NCI-H2227 (cell line): ENCODE data around the gene CLCN6.

ENCODE experiments used
- DNase-seq: peaks from one replicate; lab custom pipeline; 2025; ENCODE audit not compliant: unreplicated experiment; lab: John Stamatoyannopoulos, UW

CLCN6 gene

GRCh38 chr1:11847667-11848372 lies 41.8 kb downstream of the CLCN6 start, which contains the start of gene NPPA:
NPPA (minus strand) TSS chr1:11847783; CDS start chr1:11847684, 99 bp downstream.
- peak; percentile 61 for DNase-seq

- peak; percentile 61 for DNase-seq
These were observed 42.3 kb downstream of the CLCN6 start for GRCh38 chr1:11848373-11848700.

DNA sequence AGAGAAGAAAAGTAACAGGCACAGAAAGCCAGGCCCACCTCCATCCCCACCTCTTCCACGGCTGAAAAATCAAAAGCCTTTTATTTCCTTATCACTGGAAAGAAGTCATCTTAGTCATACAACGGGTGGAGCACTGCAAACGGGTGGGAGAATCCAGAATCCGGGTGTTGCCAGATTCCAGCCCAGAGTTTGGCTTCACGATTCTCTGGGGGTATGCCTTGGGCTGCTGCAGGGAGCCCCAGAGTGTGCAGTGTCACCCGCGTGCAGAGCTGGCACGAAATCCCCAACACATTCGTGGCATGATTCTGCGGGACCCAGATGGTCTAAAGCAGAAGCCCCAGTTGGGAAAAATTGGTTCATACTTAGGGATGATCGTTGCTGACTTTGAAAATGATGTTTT lies 44.2 kb downstream of the CLCN6 start:
- DNase-seq, result no peak

GRCh38 chr1:11851180-11851579 lies 45.2 kb downstream of the CLCN6 start:
- DNase-seq, result no peak

DNA sequence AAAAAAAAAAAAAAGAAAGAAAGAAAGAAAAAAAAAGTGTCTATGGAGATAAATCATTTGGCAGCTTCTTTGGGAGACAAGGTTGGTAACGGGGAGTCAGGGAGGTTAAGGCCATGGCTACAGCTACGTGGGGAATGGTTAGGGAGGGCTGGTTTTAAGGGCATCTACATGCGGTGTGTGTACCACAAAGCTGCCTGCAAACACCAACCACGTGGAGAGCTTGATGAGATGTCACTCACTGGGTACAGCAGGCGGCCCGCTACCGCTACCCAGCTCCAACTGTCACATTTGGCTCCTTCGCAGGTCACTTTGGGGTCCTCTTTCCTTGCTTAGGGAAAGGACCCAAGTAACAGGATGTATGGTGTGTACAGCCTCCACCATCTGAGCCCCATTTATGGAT lies 48.5 kb downstream of the CLCN6 start:
- no peak for DNase-seq

DNA sequence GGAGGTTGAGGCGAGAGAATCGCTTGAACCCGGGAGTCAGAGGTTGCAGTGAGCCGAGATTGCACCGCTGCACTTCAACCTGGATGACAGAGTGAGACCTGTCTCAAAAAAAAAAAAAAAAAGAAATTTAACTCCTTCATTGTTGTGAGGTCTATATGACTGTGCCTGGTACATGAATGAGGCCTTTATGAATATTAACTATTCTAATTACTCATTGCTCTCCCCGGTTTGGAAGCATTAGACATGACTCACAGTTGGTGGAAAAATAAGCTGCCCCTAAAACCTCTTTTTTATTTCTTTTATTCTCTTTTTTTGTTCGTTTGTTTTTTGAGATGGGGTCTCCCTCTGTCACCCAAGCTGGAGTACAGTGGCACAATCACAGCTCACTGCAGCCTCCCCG lies 49.4 kb downstream of the CLCN6 start:
- DNase-seq, result no peak

GRCh38 chr1:11856698-11857097 lies 50.7 kb downstream of the CLCN6 start:
- DNase-seq, result no peak

DNA sequence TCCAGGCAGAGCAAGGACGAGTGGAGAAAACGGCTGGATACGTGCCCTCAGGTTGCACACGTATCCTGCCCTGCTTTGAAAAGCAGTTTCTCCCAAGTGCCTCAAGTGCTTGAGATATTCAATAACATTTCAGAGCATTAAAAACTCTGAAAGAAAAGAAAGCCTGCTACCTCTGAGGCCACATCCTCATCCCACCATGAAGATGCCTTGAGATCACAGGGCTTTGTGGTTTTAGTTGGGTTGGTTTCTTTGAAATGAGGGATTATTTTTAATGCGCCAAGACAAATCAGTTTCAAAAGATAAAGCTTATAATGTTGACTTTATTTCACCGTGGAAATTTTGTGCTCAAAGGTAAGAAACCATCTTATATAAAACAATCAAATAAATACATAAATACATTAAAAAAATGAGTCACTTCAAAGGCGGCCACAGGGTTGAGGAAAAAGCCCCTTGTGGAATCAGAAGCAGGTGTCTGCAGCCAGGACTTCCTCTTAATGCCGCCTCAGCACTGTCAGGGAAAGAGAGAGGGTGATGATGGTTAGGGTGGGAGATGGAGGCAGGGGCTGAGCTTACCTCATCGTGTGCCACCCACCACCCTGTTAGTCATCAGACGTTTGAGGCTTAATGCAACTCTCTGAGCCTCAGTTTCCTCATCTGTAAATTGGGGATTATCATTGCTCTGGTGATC lies 51.3 kb downstream of the CLCN6 start:
- no peak for DNase-seq

DNA sequence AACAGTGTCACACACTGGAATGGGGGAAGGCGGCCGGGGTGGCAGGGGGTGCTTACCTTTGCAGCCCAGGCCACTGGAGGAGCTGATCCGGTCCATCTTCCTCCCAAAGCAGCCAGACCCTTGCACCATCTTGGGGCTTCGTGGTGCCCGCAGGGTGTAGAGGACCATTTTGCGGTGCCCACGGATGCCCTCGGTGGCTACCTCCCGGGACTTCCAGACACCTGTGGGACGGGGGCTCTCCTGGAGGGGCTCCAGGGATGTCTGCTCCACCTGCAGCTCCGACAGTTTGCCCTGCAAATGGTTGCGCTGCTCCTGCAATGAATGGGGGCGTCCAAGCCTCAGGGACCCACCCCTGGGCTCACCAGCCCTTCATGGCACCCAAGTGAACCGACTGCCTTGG lies 52.2 kb downstream of the CLCN6 start:
- no peak for DNase-seq

DNA sequence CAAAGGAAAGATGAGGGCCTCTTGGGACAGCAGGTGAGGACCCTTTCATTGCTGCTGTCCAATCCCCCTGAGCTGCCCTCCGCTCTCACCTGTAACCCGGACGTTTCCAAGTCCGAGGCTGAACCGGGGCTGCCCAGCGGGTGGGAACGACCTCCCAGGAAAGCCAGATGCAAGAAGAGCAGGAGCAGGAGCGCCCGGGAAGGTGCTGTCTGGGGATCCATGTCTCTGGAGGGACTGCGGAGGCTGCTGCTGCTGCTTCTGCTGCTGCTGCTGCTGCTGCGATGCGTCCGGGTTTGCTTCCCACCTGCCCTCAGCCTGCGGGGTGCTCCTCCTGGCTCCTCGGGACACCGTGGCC lies 52.6 kb downstream of the CLCN6 start, which contains the start of gene NPPB:
Gene NPPB (minus strand): TSS at position 333 of the 355 bp plus-strand sequence. CDS start 112 bp downstream, at position 221.
- no peak for DNase-seq

DNA sequence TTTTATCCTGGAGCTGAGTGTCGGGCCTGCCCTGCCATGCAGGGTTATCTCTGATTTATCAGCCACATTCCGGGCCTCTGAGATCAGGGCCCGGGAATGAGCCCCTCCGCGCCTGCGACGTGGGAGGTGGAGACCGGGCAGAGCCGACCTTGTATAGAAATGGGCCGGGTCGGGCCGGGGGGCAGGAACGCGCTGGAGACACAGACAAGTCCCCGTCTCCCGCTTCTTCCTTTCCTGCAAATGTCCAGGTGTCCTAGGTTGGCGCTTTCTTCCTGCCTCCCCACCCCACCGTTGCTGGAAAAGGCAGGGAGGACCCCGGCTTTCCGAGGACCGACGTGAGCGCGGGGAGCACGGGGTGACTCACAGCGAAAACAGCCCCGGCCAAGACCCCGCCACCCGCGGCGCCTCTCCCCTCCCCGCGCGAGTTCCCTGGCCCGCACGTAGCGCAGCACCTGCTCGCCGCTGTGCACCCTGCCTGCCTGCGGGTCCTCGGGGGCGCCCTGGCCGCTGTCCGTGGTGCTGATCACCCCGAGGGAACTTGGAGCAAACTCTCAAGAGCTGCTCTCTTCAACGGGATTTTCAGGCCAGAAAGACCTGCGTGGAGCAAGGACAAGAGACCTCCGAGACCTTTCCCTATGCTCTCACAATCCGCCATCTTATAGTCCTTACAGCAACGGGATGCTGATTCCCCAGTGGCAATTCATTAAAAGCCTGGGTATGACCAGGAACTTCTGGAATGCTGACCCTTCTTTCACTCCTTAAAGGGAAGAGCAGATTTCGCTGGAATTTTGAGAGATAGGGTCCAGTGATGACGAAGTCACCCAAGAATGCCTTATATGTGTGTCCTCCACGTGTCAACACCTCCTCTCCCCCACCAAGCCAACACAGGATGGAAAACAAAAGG lies 53.2 kb downstream of the CLCN6 start:
- DNase-seq, result no peak

DNA sequence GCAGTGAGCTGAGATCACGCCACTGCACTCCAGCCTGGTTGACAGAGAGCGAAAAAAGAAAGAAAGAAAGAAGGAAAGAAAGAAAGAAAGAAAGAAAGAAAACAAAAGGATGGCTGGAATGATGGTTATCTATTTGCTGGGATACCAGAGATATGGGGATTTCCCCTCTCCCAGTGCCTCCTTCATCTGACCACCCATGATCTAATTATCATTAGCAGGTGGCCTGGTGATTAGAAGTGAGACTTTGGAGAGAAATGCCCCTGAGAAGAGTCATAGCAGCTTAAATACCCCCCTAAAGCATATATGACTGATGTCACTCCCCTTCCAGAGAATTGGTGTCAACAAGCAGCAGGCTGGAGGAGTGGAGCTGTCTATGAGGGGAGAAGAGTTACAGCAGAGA lies 54.1 kb downstream of the CLCN6 start:
- no peak for DNase-seq

GRCh38 chr1:11860587-11860986 lies 54.6 kb downstream of the CLCN6 start:
- peak; percentile 35 for DNase-seq

- no peak for DNase-seq
These were observed 56.9 kb downstream of the CLCN6 start for GRCh38 chr1:11862890-11863289.

DNA sequence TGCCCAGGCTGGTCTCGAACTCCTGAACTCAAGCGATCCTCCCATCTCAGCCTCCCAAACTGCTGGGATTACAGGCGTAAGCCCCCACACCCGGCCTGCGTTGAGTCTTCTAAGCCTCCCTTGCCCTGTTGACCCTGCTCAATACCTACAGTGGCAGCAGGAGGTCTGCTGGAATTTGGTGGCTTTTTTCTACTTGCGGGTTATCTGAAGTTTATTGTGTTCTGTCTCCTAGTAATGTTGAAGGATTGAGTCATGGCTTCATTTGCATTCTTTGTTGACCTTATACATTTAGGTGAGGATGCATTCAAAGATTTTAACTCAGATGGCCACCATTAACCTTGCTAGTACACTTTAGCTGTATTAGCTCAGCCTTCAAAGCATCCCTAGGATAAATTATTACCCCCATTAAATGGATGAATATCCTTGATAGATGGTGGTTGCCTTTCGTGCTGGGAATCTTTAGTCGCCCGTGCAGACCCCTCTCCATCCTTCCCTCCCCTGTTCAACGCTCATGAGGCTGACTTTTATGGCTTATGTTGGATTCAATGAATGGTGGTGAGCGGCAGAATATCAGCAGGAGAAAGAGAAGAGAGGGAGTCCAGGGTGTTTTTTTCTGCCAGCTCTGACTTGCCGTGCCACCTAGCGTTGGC lies 62.5 kb downstream of the CLCN6 start:
- DNase-seq, result no peak

GRCh38 chr1:11869104-11869503 lies 63.1 kb downstream of the CLCN6 start:
- no peak for DNase-seq

DNA sequence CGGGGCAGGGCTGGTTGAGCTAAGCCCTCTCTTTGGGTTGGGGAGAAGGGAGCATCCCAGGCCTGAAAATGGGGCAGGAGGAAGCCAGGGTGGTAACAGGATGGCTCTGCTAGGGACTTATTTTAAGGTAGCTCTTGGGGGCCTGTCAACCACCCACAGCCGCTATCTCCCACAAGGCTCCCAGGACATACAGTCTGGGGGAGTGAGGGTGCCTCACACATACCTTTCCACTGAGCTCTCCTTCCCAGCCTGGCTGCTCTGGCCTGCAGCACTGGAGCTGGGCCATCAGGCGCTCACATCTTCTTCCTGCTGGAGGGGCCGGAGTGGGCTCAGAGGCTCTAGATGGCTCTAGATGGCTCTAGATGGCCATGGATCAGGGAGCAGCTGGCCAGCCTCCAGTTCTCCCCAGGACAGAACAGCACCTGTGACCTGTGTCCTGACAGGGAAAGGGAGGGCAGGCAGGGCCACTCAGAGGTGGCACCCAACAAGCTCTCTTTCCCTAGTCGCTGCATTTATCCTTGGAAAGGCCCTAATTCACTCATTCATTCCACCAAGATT lies 63.7 kb downstream of the CLCN6 start:
- DNase-seq, result no peak

GRCh38 chr1:11872545-11872944 lies 66.6 kb downstream of the CLCN6 start:
- no peak for DNase-seq

DNA sequence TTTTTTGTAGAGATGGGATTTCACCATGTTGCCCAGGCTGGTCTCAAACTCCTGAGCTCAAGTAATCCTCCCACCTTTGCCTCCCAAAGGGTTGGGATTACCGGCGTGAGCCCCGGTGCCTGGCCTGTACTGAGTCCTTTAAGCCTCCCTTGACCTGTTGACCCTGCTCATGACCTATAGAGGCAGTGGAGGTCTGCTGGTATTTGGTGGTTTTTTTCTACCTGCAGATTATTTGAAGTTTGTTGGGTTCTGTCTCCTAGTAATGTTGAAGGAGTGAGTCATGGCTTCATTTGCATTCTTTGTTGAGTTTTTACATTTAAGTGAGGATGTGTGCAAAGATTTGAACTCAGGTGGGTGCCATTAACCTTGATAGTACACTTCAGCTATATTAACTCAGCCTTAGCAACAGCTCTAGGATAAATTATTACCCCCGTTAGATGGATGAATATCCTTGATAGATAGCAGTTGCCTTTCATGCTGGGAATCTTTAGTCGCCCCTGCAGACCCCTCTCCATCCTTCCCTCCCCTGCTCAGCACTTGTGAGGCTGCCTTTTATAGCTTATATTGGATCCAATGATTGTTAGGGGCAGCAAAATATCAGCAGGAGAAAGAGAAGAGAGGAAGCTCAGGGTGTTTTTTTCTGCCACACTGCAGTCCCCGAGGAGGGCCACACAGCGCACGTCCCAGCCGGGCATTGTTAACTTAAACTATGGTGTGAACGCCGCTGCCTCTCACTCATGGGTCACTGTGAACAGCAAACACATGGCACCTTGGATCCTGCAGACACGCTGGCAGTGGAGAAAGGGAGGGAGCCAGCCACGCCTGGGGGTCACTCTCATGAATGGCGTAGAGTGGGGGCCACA lies 67.6 kb downstream of the CLCN6 start:
- no peak for DNase-seq

- no peak for DNase-seq
These were observed 68.2 kb downstream of the CLCN6 start for GRCh38 chr1:11874258-11874562.
